GM21360 (cell line): ENCODE results near the gene NYNRIN.
A peak's percentile ranks its signal among the peaks of the same experiment; 100 is the strongest.
"Not testable (repeated sequence)": the region's sequence is repeated elsewhere in the genome, so short reads cannot be mapped to it uniquely, and the experiment has no call there.

Experiments used
- ATAC-seq: cut with Tn5 transposase; IDR thresholded peaks from one replicate; pipeline ENCODE4 v1.9.1; 2021; ENCODE audit warnings: mild to moderate bottlenecking, moderate library complexity; ENCODE audit not compliant: unreplicated experiment

The NYNRIN gene

DNA sequence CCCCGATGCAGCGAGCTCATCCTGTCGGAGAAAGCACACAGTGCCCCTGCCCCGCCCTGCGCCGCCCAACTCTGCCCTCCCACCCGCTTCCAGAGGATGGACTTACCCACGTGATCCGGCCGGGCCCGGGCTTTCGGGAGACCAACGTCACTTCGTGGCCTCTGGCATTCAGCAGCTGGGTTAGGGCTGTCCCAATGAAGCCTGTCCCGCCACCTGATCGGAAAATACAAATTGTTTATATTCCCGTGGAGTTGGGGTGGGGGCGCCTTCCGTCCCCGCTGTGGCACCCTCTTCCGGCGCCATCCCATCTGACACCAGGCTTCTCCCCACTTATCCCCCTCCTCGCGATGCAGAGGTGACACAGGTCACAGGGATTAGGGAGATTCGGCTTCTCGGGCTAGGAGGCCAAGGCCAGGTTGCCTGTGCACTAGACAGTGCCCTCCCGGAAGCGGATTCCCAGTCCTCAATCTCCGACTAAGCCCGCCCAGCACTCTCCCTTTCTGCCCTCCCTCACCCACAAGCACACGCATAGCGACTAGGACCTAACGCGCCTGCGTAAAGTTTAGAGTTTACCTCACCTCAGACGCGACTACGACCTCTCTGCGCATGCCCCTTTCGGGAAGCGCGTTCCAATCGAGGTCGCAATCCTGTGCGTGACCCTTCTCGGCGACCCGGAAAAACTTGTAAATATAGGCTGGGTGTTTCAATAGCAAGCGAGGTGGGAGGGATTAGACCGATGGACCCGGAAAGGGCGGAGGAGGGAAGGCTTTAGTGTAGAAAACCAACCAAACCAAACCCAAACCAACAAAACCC is 43.6 kb downstream of the NYNRIN start, which contains the start of gene SDR39U1:
SDR39U1 (minus strand) TSS at position 537 of the 813 bp plus-strand sequence; CDS start at position 530, 7 bp downstream.
- peak; percentile 81 for ATAC-seq

DNA sequence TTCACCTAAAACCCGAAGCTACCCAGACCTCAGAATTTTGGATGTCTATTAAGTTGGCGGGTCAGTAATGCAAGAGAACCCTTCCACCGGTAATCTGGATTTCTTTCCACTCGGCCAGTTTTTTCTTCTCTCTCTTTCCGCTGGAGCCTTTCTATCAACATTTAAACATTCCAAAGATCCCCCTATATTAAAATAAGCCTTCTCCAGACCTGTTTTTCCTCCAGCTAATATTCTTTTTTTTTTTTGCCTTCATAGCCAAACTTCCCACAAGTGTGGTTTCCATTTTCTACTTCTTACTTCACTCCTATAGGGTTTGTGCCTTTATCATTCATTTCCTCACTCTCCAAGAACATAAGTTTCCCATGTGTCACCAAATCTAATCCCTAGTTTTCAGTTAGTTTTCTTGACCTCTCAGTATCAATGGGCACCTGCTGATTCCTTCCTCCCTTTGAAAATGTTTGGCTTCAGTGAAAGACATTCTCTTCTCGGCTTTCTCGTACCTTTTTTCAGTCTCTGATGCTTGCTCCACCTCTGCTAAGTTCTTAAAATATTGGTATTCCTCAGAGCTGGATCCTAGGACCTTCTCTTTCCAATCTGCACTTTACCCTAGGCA is 44.4 kb downstream of the NYNRIN start:
- no peak for ATAC-seq

DNA sequence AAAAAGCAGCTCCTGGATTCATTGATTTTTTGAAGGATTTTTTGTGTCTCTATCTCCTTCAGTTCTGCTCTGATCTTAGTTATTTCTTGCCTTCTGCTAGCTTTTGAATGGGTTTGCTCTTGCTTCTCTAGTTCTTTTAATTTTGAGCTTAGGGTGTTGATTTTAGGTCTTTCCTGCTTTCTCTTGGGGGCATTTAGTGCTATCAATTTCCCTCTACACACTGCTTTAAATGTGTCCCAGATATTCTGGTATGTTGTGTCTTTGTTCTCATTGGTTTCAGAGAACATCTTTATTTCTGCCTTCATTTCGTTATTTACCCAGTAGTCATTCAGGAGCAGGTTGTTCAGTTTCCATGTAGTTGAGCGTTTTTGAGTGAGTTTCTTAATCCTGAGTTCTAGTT is 52.0 kb downstream of the NYNRIN start:
- not testable (repeated sequence) for ATAC-seq

DNA sequence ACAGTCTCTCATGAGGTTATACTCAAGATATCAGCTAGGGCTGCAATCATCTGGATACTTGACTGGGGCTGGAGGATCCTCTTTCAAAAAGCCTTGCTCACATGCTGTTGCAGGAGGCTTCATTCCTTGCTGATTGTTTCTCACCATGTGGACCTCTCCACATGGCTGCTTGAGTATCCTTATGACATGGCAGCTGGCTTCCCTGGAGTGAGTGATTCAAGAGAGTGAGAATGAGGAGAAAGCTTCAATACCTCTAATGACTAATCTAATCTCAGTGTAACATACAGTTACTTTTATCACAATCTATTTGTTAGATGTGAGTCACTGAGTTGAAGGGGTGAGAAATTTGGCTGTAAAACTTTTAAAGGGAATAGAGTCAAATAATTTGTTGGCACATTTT is 58.2 kb downstream of the NYNRIN start:
- ATAC-seq = no peak

DNA sequence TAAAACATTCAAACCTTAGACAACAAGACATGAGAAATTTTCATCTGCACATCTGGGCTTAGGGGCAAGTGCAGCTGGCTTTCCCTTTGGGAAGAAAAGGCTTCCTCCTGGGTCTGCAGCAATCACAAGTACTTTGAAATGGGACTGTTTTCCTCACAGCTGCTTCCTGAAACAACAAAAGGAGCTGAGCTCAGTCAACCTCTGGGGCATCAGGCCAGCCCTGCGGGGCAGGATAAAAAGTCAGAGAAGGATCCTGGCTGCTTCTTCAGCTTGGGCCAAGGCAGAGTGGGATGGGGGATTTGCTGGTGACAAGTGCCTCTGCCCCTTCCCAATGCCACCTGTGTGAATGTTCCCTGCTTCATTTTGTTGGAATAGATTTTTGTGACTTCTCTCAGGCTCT is 59.9 kb downstream of the NYNRIN start:
- no peak for ATAC-seq

DNA sequence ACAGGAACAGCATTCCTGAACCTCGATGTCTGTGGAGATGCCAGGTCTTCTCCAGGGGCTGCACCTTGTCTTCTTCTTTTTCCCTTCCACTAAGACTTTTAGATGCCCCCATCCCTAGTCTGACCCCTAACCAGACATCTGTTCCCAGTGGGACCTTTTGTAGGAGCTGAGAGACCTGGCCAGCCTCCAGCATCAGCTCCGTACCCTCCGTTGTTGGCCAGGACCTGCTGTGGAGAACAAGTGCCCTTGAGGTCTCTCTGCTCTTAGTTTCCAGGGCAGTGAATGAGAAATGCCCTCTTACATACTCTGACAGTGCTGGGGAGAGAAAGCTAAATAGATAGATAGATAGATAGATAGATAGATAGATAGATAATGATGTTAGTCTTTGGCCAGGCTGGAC is 60.5 kb downstream of the NYNRIN start:
- no peak for ATAC-seq

DNA sequence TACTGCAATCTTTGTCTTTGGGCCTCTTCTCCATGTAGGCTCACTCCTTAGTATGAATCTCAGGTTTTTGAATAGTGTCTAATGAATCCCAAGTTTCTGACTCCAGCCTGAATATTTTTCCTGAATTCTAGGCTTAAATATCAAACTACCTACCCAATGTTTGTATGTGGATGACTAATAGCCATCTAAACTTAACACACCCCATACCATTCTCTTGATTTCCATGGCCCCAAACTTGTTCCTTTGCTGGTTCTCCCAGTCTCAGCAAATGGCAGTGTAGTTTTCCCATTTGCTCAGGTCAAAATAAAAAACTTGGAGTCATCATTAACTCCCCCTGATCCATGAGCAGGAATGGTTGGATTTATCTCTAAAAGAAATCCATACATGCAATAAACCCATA is 62.5 kb downstream of the NYNRIN start:
- no peak for ATAC-seq

DNA sequence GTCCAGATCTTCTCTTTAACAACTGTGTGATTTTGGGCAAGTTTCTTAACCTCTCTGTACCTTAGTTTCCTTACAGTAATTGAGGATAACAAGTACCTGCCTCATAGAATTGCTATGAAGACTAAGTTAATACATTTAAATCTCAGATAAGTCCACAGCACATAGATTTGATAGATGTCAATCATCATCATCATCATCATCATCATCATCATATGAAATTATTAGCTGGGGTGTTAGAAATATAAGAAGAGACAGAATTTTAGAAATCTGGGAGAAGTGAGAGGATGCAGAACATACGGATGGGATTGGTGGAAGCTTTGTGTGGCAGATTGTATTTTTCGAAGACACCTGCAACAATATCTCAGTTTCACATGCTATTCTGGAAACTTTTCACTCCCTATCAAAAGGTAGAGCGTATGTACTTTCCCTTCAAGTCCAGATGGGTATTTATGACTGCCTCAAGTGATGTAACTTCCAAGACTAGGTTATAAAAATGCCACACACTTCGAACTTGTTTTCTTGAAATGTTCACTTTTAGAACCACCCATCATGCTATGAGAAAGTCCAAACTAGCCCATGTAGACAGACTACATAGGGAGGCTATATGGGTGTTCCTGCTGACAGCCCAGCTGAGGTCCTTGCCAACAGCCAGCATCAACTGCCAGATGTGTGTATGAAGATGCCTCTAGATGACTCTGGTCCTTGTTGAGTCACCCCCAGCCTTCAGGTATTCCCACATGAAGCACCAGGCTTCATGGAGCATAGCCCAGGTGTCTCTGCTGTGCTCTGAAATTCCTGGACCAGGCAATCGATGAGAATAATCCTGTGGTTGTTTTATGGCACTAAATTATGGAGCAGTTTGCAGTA is 64.4 kb downstream of the NYNRIN start:
- no peak for ATAC-seq

DNA sequence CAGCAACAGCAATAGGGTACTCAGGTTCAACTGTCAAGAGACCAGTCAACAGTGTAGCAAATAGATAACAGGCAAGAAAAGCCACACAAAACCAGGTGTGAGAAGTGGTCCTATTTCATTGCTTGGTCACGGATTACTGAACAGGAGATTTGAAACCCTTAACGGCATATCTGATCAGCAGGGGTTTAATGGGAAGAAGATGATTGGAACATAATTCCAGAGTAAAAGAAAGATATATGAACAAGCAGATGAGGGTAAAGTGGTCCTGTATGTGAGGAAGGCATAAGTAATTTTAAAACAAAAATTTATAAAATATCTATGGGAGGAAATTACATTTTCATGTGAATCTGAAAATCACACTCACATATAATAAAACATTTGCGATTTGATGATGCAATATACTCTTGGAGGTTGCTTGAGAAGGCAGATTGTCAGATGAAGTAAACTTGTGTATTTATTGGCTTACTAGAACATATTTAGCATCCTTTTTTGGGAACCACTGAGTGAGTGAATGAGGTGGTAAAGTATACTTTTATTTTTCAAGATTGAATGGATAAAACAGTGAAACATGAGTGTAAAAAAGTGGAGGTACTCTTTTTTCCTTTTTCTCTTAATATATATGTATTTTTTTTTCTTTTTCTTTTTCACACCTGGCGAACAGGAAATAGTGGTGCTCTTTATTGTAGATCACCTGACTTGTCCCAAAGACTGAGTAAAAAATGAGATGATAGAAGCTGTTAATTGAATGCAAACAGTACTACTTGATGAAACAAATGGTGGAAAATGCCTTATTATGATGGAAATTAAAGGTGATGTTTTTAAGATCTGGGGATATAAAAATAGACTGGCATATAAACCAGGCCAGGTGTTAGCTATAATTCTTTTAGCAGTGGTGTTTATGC is 65.3 kb downstream of the NYNRIN start:
- no peak for ATAC-seq

DNA sequence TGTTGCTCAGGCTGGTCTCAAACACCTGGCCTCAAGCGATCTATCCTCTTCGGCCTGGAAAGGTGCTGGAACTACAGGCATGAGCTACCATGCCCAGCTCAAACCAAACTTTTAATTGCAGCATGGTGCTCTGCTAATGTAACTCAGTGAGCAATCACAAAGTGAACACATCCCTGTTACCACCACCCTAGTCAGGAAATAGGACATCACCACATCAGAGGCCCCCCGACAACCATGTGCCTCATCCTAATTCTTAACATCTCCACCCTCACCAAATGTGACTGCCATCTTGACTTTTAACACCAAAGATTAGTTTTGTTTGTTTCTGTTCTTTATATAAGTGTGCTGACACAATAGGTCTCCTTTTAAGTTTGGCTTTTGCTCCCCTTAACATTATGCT is 66.6 kb downstream of the NYNRIN start:
- no peak for ATAC-seq

DNA sequence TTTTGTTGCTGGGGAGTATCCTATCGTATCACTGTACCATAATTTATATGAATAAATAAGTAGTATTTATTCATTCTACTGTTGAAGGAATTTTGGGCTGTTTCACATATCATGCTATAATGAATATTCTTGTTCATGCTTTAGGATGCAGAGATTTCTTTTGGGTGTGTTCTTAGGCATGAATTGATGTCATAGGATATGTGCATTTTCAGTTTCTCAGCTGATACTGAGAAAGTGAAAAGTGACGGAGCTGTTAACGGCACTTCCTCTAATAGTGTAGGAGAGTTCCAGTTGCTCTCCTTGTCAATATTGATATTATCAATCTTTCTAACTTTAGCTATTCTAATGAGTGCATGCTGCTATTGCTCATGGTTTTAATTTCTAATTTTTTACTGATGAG is 67.0 kb downstream of the NYNRIN start:
- ATAC-seq = no peak
